Stimulated activated CD4-positive, alpha-beta T cell treated with anti-CD3 and anti-CD28 coated beads, Interleukin-1b, Interleukin-23, amount 100 ng/mL, for 1 hour (primary cell): ENCODE results near the gene KLRC2.
"Not testable (repeated sequence)": the region's sequence is repeated elsewhere in the genome, so short reads cannot be mapped to it uniquely, and the experiment has no call there.

Experiments used
- DNase-seq, 2 donors: peaks; one replicate each; pipeline ENCODE4 v3.0.0-alpha.2; 2020; ENCODE audit warnings: low read depth in 2 of 2

KLRC2 gene

DNA sequence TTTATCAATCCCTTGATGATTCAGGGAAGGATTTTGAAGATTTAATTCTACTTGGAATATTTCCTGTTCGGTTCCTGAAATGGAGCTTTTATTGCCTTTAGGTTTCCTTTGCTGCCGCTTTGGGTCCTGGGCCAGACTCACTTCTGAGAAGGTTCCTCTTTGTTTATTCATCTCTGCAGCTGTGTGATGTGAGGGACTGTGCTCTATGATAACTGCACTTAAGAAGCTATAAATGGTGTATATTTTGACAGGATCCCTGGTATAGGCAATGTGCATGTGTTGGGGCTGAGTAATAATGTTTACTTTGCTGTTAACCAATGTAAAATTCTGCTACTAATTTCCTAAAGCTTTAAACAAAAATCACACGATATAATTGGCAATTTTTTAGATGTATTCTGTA lies at the start of gene KLRC2:
TSS of gene KLRC2 (minus strand) at position 195 of the 400 bp plus-strand sequence. CDS start at position 171, 24 bp downstream.
- not testable (repeated sequence) for DNase-seq

DNA sequence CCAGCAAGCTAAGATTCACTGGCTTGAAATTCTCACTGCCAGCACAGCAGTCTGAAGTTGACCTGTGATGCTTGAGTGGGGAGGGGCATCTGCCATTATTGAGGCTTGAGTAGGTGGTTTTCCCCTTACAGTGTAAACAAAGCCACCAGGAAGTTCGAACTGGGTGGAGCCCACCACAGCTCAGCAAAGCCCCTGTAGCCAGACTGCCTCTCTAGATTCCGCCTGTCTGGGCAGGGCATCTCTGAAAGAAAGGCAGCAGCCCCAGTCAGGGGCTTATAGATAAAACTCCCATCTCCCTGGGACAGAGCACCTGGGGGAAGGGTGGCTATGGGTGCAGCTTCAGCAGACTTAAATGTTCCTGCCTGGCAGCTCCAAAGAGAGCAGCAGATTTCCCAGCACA lies 46.1 kb upstream of the KLRC2 start:
- not testable (repeated sequence) for DNase-seq

- not testable (repeated sequence) for DNase-seq
Observed at GRCh38 chr12:10472808-10473207, 37.0 kb upstream of the KLRC2 start.

DNA sequence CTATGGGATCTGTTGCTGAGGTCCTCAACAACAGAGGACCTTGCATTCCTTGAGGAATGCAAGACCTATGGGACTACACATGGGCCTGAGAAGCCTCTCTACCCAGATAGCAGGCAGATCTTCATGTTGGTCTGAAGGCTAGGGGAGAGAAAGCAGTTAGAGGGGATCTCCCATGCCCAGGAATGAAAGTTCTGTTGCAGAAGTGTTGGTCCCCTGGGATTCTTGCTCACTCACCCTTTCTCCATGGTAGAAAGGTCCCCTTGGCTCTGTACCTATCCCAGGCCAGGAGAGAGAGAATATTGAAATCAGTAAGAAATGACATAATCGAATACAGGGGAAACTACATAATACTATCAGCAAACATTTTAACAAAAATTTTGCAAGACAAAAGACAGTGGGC lies 33.9 kb upstream of the KLRC2 start:
- DNase-seq = no peak

DNA sequence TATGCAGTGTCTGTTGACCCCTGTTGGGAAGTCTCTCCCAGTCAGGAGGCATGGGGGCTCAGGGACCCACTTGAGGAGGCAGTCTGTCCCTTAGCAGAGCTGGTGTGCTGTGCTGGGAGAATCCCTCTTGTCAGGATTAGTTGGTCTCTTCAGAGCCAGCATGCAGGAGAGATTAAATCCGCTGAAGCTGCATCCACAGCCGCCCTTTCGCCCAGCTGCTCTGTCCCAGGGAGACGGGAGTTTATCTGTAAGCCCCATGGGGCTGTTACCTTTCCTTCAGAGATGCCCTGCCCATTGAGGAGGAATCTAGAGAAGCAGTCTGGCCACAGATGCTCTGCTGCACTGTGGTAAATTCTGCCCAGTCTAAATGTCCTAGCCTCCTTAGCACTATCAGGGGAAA lies 30.5 kb upstream of the KLRC2 start:
- DNase-seq = no peak

- no peak for DNase-seq
Observed at GRCh38 chr12:10457760-10458159, 21.9 kb upstream of the KLRC2 start.

DNA sequence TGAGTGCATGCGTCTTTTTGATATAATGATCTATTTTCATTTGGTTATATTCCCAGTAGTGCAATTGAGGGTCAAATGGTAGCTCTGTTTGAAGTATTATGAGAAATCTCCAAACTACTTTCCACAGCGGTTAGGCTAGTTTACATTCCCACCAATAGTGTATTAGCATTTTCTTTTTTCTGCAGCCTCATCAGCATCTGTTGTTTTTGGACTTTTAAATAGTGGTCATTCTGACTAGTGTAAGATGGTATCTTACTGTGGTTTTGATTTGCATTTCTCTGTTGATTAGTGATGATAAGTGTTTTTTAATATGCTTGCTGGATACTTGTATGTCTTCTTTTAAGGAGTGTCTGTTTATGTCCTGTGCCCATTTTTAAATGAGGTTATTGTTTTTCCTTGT lies 21.0 kb upstream of the KLRC2 start:
- DNase-seq = no peak

GRCh38 chr12:10455766-10456165 lies 20.0 kb upstream of the KLRC2 start:
- DNase-seq = no peak

DNA sequence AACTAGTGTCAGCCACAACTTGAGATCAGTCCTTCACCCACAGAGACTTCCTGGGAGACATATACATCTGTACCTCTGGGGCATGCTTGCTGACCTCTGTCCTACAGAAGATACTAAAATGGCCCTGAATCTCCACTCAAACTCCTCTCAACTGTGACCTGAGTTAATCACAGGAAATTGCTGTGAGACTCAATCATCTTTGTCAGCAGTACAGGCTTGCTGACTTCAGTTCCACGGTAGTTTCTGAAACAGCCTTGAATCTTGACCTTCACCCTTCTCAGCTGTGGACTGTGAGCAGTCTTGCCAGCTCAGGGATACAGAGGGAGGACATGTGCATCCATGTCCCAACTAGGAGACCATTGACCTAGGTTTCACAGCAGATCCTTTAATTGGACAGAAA lies 18.7 kb upstream of the KLRC2 start:
- no peak for DNase-seq

DNA sequence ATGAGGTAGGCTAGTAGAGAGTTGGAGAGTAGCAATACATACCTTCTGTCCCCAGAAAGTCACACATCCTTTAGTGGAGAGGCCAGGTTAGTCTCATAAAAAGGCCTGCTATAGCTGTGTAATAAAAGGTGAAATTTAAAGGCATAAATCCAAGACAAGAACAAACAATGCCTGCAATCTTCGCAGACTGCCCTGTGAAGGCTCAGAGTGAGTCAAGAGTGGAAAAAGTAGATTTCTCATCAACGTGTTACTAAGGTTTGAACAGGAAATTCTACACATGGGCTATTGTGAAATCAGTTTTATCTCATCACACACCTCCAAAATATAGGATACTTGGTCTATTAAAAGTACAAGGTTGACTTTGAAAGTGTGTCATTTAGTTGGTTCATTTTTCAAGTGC lies 17.3 kb upstream of the KLRC2 start, which contains the start of gene KLRC1:
TSS of gene KLRC1 (minus strand) at position 222 of the 400 bp plus-strand sequence. CDS start 2,221 bp downstream, outside the sequence.
- no peak for DNase-seq

GRCh38 chr12:10448236-10448635 lies 12.4 kb upstream of the KLRC2 start:
- no peak for DNase-seq

GRCh38 chr12:10446052-10446451 lies 10.2 kb upstream of the KLRC2 start:
- not testable (repeated sequence) for DNase-seq

DNA sequence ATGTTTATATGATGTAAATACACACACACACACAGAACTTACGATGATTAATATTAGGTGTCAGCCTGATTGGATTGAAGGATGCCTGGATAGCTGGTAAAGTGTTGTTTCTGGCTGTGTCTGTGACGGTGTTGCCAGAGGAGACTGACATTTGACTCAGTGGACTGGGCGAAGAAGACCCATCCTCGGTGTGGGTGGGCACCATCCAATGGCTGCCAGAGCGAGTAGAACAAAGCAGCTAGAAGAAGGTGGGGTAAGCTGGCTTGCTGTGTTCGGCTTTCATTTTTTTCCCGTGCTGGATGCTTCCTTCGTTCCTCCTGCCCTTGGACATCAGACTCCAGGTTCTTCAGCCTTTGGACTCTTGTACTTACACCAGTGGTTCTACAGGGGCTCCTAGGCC lies 5.3 kb upstream of the KLRC2 start:
- DNase-seq = not testable (repeated sequence)

DNA sequence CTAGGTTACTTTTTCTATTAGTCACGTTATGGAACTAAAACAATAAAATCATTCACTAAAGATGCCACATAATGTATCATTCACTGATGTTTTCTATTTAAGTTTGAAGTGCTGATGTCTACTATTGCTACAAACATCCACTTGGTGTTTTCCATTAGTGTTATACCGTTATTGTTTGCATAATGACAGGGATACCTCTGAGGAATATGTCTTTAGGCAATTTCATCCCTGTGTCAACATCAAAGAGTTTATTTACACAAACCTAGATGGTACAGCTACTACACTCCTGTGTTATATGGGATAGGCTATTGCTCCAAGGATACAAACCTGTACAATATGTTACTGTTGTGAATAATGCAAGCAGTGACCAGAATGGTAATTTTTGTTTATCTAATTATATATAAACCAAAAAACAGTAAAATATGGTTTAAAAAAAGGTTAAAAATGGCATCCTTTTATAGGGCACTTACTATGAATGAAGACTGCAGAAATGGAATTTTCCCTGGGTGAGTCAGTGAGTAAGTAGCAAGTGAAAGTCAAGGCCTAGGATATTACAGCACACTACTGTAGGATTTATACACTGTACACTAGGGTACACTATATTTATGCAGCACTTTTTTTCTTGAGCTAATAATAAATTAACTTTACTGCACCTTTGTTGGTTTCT lies 3.9 kb upstream of the KLRC2 start:
- not testable (repeated sequence) for DNase-seq

DNA sequence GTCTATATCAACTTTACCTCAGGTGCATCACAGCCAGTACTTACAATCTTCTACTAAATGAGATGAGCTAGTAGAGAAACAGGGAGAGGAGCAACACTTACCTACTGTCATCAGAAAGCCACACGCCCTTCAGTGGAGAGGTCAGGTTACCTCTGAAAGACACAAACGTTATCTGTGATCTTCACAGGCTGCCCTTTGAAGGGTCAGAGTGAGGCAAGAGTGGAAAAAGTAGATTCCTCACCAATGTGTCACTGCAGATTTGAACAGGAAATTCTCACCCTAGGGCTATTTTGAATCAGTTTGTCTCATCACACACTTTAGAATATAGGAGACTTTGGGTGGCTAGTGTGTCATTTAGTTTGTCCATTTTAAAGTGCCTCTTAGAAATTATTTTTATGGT lies 1.8 kb upstream of the KLRC2 start:
- not testable (repeated sequence) for DNase-seq

GRCh38 chr12:10430623-10431022 lies 5.2 kb downstream of the KLRC2 start:
- not testable (repeated sequence) for DNase-seq

GRCh38 chr12:10425938-10426337 lies 9.9 kb downstream of the KLRC2 start:
- not testable (repeated sequence) for DNase-seq

DNA sequence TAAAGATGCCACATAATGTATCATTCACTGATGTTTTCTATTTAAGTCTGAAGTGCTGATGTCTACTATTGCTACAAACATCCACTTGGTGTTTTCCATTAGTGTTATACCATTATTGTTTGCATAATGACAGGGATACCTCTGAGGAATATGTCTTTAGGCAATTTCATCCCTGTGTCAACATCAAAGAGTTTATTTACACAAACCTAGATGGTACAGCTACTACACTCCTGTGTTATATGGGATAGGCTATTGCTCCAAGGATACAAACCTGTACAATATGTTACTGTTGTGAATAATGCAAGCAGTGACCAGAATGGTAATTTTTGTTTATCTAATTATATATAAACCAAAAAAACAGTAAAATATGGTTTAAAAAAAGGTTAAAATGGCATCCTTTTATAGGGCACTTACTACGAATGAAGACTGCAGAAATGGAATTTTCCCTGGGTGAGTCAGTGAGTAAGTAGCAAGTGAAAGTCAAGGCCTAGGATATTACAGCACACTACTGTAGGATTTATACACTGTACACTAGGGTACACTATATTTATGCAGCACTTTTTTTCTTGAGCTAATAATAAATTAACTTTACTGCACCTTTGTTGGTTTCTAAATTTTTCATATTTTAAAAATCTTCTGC lies 11.4 kb downstream of the KLRC2 start:
- DNase-seq = not testable (repeated sequence)

DNA sequence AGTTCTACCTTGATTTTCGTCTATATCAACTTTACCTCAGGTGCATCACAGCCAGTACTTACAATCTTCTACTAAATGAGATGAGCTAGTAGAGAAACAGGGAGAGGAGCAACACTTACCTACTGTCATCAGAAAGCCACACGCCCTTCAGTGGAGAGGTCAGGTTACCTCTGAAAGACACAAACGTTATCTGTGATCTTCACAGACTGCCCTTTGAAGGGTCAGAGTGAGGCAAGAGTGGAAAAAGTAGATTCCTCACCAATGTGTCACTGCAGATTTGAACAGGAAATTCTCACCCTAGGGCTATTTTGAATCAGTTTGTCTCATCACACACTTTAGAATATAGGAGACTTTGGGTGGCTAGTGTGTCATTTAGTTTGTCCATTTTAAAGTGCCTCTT lies 13.7 kb downstream of the KLRC2 start:
- DNase-seq = not testable (repeated sequence)

- DNase-seq = not testable (repeated sequence)
Observed at GRCh38 chr12:10420334-10420733, 15.5 kb downstream of the KLRC2 start, which contains the start of gene KLRC3. Gene KLRC3 (minus strand): TSS chr12:10420595. CDS start chr12:10420550, 45 bp downstream.

DNA sequence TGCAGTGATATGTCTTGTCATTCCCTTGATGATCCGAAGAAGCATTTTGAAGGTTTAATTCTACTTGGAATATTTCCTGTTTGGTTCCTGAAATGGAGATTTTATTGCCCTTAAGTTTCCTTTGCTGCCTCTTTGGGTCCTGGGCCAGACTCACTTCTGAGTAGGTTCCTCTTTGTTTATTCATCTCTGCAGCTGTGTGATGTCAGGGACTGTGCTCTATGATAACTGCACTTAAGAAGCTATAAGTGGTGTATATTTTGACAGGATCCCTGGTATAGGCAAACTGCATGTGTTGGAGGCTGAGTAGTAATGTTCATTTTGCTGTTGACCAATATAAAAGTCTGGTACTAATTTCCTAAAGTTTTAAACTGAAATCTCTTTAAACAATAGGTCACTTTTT lies 26.4 kb downstream of the KLRC2 start, which contains the start of gene KLRC4:
TSS of gene KLRC4 (minus strand) at position 366 of the 400 bp plus-strand sequence. CDS start at position 184, 182 bp downstream.
- no peak for DNase-seq

GRCh38 chr12:10408842-10409241 lies 27.0 kb downstream of the KLRC2 start:
- no peak for DNase-seq

DNA sequence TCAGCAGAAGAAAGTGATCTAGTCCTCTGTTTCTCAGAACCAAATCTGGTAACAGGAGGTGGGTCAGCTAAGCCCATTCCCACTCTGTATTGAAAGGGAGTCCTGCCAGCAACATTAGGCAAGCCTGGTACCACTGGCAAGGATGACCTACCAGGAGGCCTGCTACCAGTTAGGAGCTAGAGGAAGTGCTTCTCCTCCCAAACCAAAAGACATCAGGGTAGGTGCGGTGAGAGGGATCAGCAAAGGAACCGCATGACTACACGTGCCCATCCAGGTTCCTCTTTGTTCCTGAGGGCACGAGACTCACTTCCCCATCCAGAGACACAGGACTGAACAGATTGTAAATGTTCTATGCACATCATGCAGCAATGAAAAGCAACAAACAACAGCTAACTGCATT lies 29.1 kb downstream of the KLRC2 start:
- DNase-seq = no peak
